ENCODE results near the gene ZBTB16.

GRCh38 chr11:114116357-114116756 is 56.8 kb downstream of the ZBTB16 start:
- TF ChIP-seq CTCF (IDR thresholded peaks at IDR 0.05; ENCODE audit: poor library complexity, severe bottlenecking) = no peak
- TF ChIP-seq RAD21 (conservative IDR thresholded peaks at IDR 0.05) = no peak
- no peak for TF ChIP-seq EZH2 (IDR thresholded peaks at IDR 0.05; ENCODE audit: borderline replicate concordance, insufficient read depth, low read length, poor library complexity, severe bottlenecking)
- no peak for TF ChIP-seq TAF1 (IDR thresholded peaks at IDR 0.05; ENCODE audit: low read depth)
